IMR-90 (cell line): ENCODE data around the gene IQCF6. TPM values are rescaled to one million over a fixed set of nuclear protein-coding genes. Genes with fewer than 3 reads are reported as not detected.

Experiments used
- ATAC-seq: fragments of 200-7000 bp; cut with Tn5 transposase; 2 replicates; pipeline ENCODE4 v1.9.1; 2020; ENCODE audit warnings: low read depth, mild to moderate bottlenecking, moderate library complexity
- BruUV-seq: library from RNA; stranded (reverse); fragments of 400-500 nt; replicated peaks from 2 replicates; lab custom pipeline; 2021; lab: Mats Ljungman, UMichigan
- CTCF ChIA-PET: fragments of 300-600 bp; formaldehyde crosslinking; extraction: SDS; loops from one replicate; lab custom pipeline; 2021; ENCODE audit warnings: antibody characterized with exemption; lab: Yijun Ruan, JAX
- POLR2A ChIA-PET: fragments of 300-600 bp; sonication (Branson Sonifier 250); formaldehyde crosslinking; loops from one replicate; lab custom pipeline; 2022; ENCODE audit warnings: antibody characterized with exemption; ENCODE audit not compliant: unreplicated experiment; lab: Charles Lee
- DNase-seq: peaks from one replicate; pipeline ENCODE4 v3.0.0; 2013
- H2AFZ ChIP-seq: replicated peaks from 2 replicates; pipeline ENCODE3; 2013; ENCODE audit warnings: low read length, mild to moderate bottlenecking; ENCODE audit not compliant: poor library complexity
- H2AK5ac ChIP-seq: 2 replicates; pipeline ENCODE4 v1.6.1; 2013; ENCODE audit warnings: low read depth, low read length, inconsistent platforms
- H2AK9ac ChIP-seq: replicated peaks from 2 replicates; pipeline ENCODE3; 2013; ENCODE audit warnings: mild to moderate bottlenecking, low read depth, low read length, moderate library complexity; ENCODE audit not compliant: poor library complexity
- H2BK120ac ChIP-seq: 2 replicates; pipeline ENCODE4 v1.6.1; 2013; ENCODE audit warnings: low read depth, low read length, inconsistent platforms
- H2BK15ac ChIP-seq: 3 replicates; pipeline ENCODE4 v1.6.1; 2013; ENCODE audit warnings: low read depth, low read length, inconsistent platforms
- H2BK20ac ChIP-seq: 2 replicates; pipeline ENCODE4 v1.6.1; 2013; ENCODE audit warnings: low read depth, mild to moderate bottlenecking, inconsistent platforms, low read length, moderate library complexity
- H2BK5ac ChIP-seq: 2 replicates; pipeline ENCODE4 v1.6.1; 2013; ENCODE audit warnings: mild to moderate bottlenecking, low read depth, low read length, inconsistent platforms; ENCODE audit not compliant: poor library complexity, severe bottlenecking
- H3K14ac ChIP-seq: replicated peaks from 2 replicates; pipeline ENCODE4 v1.6.1; 2013; ENCODE audit warnings: low read depth, low read length, inconsistent platforms
- H3K18ac ChIP-seq: 2 replicates; pipeline ENCODE4 v1.6.1; 2013; ENCODE audit warnings: low read depth, low read length, control low read depth
- H3K23ac ChIP-seq: 2 replicates; pipeline ENCODE4 v1.6.1; 2013; ENCODE audit warnings: low read depth, low read length, inconsistent platforms
- H3K27ac ChIP-seq: 2 replicates; pipeline ENCODE4 v1.5.1; 2013; ENCODE audit warnings: mild to moderate bottlenecking, control low read depth, low read length; ENCODE audit not compliant: insufficient read depth
- H3K27me3 ChIP-seq: 2 replicates; pipeline ENCODE4 v1.6.1; 2013; ENCODE audit warnings: low read length; ENCODE audit not compliant: control insufficient read depth, insufficient read depth
- H3K36me3 ChIP-seq: 2 replicates; pipeline ENCODE4 v1.6.1; 2013; ENCODE audit warnings: low read length, mixed read lengths; ENCODE audit not compliant: control insufficient read depth, insufficient read depth
- H3K4ac ChIP-seq: 2 replicates; pipeline ENCODE4 v1.6.1; 2013; ENCODE audit warnings: low read depth, low read length, inconsistent platforms
- H3K4me1 ChIP-seq: 2 replicates; pipeline ENCODE4 v1.6.1; 2013; ENCODE audit warnings: low read length, mixed read lengths; ENCODE audit not compliant: control insufficient read depth, insufficient read depth
- H3K4me2 ChIP-seq: 2 replicates; pipeline ENCODE4 v1.6.1; 2013; ENCODE audit warnings: low read depth, mild to moderate bottlenecking, control low read depth, low read length, moderate library complexity
- H3K4me3 ChIP-seq: 2 replicates; pipeline ENCODE4 v1.5.1; 2013; ENCODE audit warnings: low read depth, mild to moderate bottlenecking, control low read depth, low read length, moderate library complexity; ENCODE audit not compliant: insufficient read depth
- H3K56ac ChIP-seq: 2 replicates; pipeline ENCODE4 v1.6.1; 2013; ENCODE audit warnings: low read length, inconsistent platforms; ENCODE audit not compliant: insufficient read depth; ENCODE audit errors: extremely low read depth
- H3K79me1 ChIP-seq, 2 experiments: 2 replicates each; pipeline ENCODE4 v1.6.1; 2013; ENCODE audit warnings: low read length in 2 of 2, inconsistent platforms in 1 of 2, low read depth in 1 of 2
- H3K9ac ChIP-seq: 2 replicates; pipeline ENCODE4 v1.6.1; 2013; ENCODE audit warnings: low read depth, low read length, control low read depth
- H3K9me1 ChIP-seq: 2 replicates; pipeline ENCODE4 v1.6.1; 2013; ENCODE audit warnings: low read length, inconsistent platforms; ENCODE audit not compliant: insufficient read depth
- H3K9me3 ChIP-seq: 2 replicates; pipeline ENCODE4 v1.6.1; 2013; ENCODE audit warnings: low read length; ENCODE audit not compliant: control insufficient read depth, insufficient read depth
- H4K20me1 ChIP-seq: 2 replicates; pipeline ENCODE4 v1.6.1; 2013; ENCODE audit warnings: low read length, inconsistent platforms; ENCODE audit not compliant: insufficient read depth
- H4K5ac ChIP-seq: 2 replicates; pipeline ENCODE4 v1.6.1; 2013; ENCODE audit warnings: mild to moderate bottlenecking, low read depth, low read length, control low read depth
- H4K8ac ChIP-seq, 2 experiments: 2 replicates each; pipeline ENCODE4 v1.6.1; 2013; ENCODE audit warnings: low read depth in 2 of 2, low read length in 2 of 2, control low read depth in 1 of 2, inconsistent platforms in 1 of 2
- H4K91ac ChIP-seq: 2 replicates; pipeline ENCODE4 v1.6.1; 2013; ENCODE audit warnings: low read depth, low read length, inconsistent platforms; ENCODE audit not compliant: insufficient read depth
- BHLHE40 ChIP-seq: fragments of 150-350 bp; IDR thresholded peaks from 2 replicates; pipeline ENCODE4 v1.6.1; 2016; ENCODE audit warnings: mild to moderate bottlenecking, low read depth, low read length
- CEBPB ChIP-seq: IDR thresholded peaks from 2 replicates; pipeline ENCODE4 v1.6.1; 2012; ENCODE audit warnings: low read depth, low read length, improper control_type of control experiment
- CTCF ChIP-seq: conservative IDR thresholded peaks from 2 replicates; pipeline ENCODE4 v1.5.1; 2012; ENCODE audit warnings: mild to moderate bottlenecking, low read depth, low read length, improper control_type of control experiment
- ELK1 ChIP-seq: fragments of 150-350 bp; IDR thresholded peaks from 2 replicates; pipeline ENCODE4 v1.6.1; 2016; ENCODE audit warnings: low read depth, mild to moderate bottlenecking, low read length, moderate library complexity, borderline replicate concordance
- FOS ChIP-seq: fragments of 150-350 bp; IDR thresholded peaks from 2 replicates; pipeline ENCODE4 v1.6.1; 2016; ENCODE audit warnings: low read depth, low read length
- MAFK ChIP-seq: IDR thresholded peaks from 2 replicates; pipeline ENCODE4 v1.6.1; 2012; ENCODE audit warnings: low read depth, low read length, improper control_type of control experiment
- MAZ ChIP-seq: IDR thresholded peaks from 2 replicates; pipeline ENCODE4 v1.6.1; 2012; ENCODE audit warnings: low read depth, mild to moderate bottlenecking, low read length, improper control_type of control experiment, moderate library complexity, borderline replicate concordance
- MXI1 ChIP-seq: IDR thresholded peaks from 2 replicates; pipeline ENCODE4 v1.6.1; 2012; ENCODE audit warnings: low read depth, mild to moderate bottlenecking, low read length, moderate library complexity, borderline replicate concordance
- POLR2A ChIP-seq: IDR thresholded peaks from 2 replicates; pipeline ENCODE4 v1.6.1; 2012; ENCODE audit warnings: mild to moderate bottlenecking, low read depth, low read length
- RAD21 ChIP-seq: IDR thresholded peaks from 2 replicates; pipeline ENCODE4 v1.6.1; 2012; ENCODE audit warnings: low read length, improper control_type of control experiment
- RCOR1 ChIP-seq: IDR thresholded peaks from 2 replicates; pipeline ENCODE4 v1.6.1; 2012; ENCODE audit warnings: mild to moderate bottlenecking, low read length, improper control_type of control experiment; ENCODE audit not compliant: insufficient replicate concordance
- RFX5 ChIP-seq: IDR thresholded peaks from 2 replicates; pipeline ENCODE4 v1.8.0; 2012; ENCODE audit warnings: low read depth, mild to moderate bottlenecking, low read length, moderate library complexity
- SMC3 ChIP-seq: fragments of 150-350 bp; IDR thresholded peaks from 2 replicates; pipeline ENCODE4 v1.6.1; 2016; ENCODE audit warnings: low read depth, mild to moderate bottlenecking, antibody characterized with exemption, low read length, moderate library complexity
- WGBS, 2 experiments: methylation state at CpG; one replicate each; pipeline versions ENCODE4 v1.1.5 to v1.1.7; 2013; ENCODE audit warnings: missing lambda C conversion rate in 2 of 2; ENCODE audit not compliant: insufficient read length in 1 of 2; ENCODE audit errors: extremely low coverage in 2 of 2; 5-methylcytosine and 5-hydroxymethylcytosine counted together
- dilution Hi-C: fragments of 300-500 bp; cut with HindIII; formaldehyde crosslinking; loops from one replicate; pipeline ENCODE4 v1.14.3; 2018; ENCODE audit warnings: low sequenced_read_pairs; ENCODE audit not compliant: unreplicated experiment
- in situ Hi-C: fragments of 300-500 bp; cut with MboI; formaldehyde crosslinking; loops from 3 replicates; pipeline ENCODE4 v1.14.3; 2019; ENCODE audit warnings: low sequenced_read_pairs, inconsistent platforms, mixed read lengths
- intact Hi-C: fragments of 100-400 bp; cut with micrococcal nuclease; formaldehyde crosslinking; loops from 2 replicates; pipeline ENCODE4 v1.10.0; 2022
- polyA plus RNA-seq, 3 experiments: library from polyadenylated mRNA; depleted of rRNA; stranded (reverse); fragments of >200 nt; gene quantifications; 2 replicates each; pipeline ENCODE4 v1.2.3, GENCODE V29; 2012; ENCODE audit warnings: low replicate concordance in 1 of 3
- total RNA-seq: library from RNA; depleted of rRNA; stranded (reverse); fragments of >200 nt; gene quantifications from 2 replicates; pipeline ENCODE4 v1.2.3, GENCODE V29; 2012
- TF ChIP-seq, protein P1 (sequence below): fragments of 150-350 bp; IDR thresholded peaks from 2 replicates; pipeline ENCODE4 v1.6.1; 2017; ENCODE audit warnings: mild to moderate bottlenecking, antibody characterized with exemption, low read length, low read depth

The IQCF6 gene
- total and polyA plus RNA-seq, 2 of the 4 experiments (the other 2 are of a cell fraction): not detected

DNA sequence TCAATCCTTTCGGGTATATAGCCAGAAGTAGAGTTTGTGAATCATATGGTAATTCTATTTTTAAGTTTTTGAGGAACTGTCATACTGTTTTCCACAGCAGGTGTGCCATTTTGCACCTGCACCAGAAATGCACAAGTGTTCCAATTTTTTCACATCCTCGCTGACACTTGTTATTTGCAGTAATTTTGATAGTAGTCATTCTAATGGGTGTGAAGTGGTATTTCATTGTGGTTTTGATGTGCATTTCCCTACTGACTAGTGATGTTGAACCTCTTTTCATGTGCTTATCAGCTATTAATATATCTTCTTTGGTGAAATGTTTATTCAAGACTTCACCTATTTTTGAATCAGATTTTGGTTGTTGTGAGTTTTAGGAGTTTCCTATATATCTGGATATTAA is 43.1 kb downstream of the IQCF6 start:
- Histone ChIP-seq H2AFZ (no peak overlapping the region), H3K4ac (no peak overlapping the region), H4K20me1 (no peaks in the 10 kb centered on the region), H3K9ac (no peak overlapping the region), H2BK15ac (no peak overlapping the region), H2BK120ac (no peak overlapping the region), H3K23ac (no peak overlapping the region), H3K27me3 (no peaks in the 10 kb centered on the region; the same call in 1 of the 2 replicates), H4K5ac (no peak overlapping the region), H3K36me3 (no peaks in the 10 kb centered on the region), H2BK5ac (no peak overlapping the region), H4K91ac (no peak overlapping the region), H3K4me3 (no peak overlapping the region), H2AK5ac (no peak overlapping the region), H3K4me2 (no peak overlapping the region), H3K14ac (no peak overlapping the region), H3K27ac (no peak overlapping the region), H3K9me1 (no peaks in the 10 kb centered on the region), H2BK20ac (no peak overlapping the region), H3K56ac (no peak overlapping the region), H3K4me1 (no peaks in the 10 kb centered on the region), H3K79me1 (no peaks in the 10 kb centered on the region), H2AK9ac (no peak overlapping the region), H3K9me3 (no peaks in the 10 kb centered on the region), H3K18ac (no peak overlapping the region), H4K8ac (no peak overlapping the region)
- TF ChIP-seq ELK1: no peak
- TF ChIP-seq RCOR1: no peak
- TF ChIP-seq CEBPB: no peak
- TF ChIP-seq FOS: no peak
- TF ChIP-seq BHLHE40: no peak
- TF ChIP-seq, protein P1, sequence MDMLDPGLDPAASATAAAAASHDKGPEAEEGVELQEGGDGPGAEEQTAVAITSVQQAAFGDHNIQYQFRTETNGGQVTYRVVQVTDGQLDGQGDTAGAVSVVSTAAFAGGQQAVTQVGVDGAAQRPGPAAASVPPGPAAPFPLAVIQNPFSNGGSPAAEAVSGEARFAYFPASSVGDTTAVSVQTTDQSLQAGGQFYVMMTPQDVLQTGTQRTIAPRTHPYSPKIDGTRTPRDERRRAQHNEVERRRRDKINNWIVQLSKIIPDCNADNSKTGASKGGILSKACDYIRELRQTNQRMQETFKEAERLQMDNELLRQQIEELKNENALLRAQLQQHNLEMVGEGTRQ: no peak
- no peak for TF ChIP-seq MXI1
- no peak for TF ChIP-seq SMC3
- TF ChIP-seq RAD21: no peak
- TF ChIP-seq MAFK: no peak
- TF ChIP-seq MAZ: no peak
- no peak for TF ChIP-seq POLR2A
- TF ChIP-seq CTCF: no peak
- no peak for TF ChIP-seq RFX5
- ATAC-seq: no peak
- no peak for DNase-seq
- dilution Hi-C loops (no loop called here), intact Hi-C loops (loop anchor here (10.0 kb wide), 1 partner anchor 169 kb away; the partner anchor contains the start of gene IQCF1), in situ Hi-C loops (no loop called here)
- no TSS peak for BruUV-seq
- ChIA-PET CTCF (no interaction called here), POLR2A (no interaction called here)
- WGBS, 2 experiments: no CpG with 5 or more reads among the region's 2 CpGs
